KMS-11 (cell line): Measurements from ENCODE around the gene ICOS.

Source experiments
- H2AFZ ChIP-seq: fragments of 200-600 bp; sonication (generic); 2 replicates; pipeline ENCODE4 v1.6.1; 2016; ENCODE audit warnings: antibody characterized with exemption, mixed run types, low read depth
- H3K27ac ChIP-seq: fragments of 200-600 bp; sonication (generic); 2 replicates; pipeline ENCODE4 v1.6.1; 2016; ENCODE audit warnings: mild to moderate bottlenecking, mixed run types
- H3K27me3 ChIP-seq: fragments of 200-600 bp; sonication (generic); 2 replicates; pipeline ENCODE4 v1.6.1; 2017; ENCODE audit warnings: mild to moderate bottlenecking, low read depth, mixed run types, moderate library complexity; ENCODE audit not compliant: insufficient read depth
- H3K36me3 ChIP-seq: fragments of 200-600 bp; sonication (generic); 2 replicates; pipeline ENCODE4 v1.6.1; 2017; ENCODE audit warnings: mild to moderate bottlenecking, mixed run types; ENCODE audit not compliant: insufficient read depth
- H3K4me1 ChIP-seq: fragments of 200-600 bp; sonication (generic); 2 replicates; pipeline ENCODE4 v1.6.1; 2016; ENCODE audit warnings: mild to moderate bottlenecking, low read depth, mixed run types; ENCODE audit not compliant: poor library complexity, severe bottlenecking
- H3K4me2 ChIP-seq: fragments of 200-600 bp; sonication (generic); 2 replicates; pipeline ENCODE4 v1.7.0; 2016; ENCODE audit warnings: mild to moderate bottlenecking, mixed run types
- H3K4me3 ChIP-seq: fragments of 200-600 bp; sonication (generic); IDR thresholded peaks from 2 replicates; pipeline ENCODE4 v1.6.1; 2017; ENCODE audit warnings: low read depth, low read length, mixed read lengths; ENCODE audit not compliant: insufficient read depth
- H3K79me2 ChIP-seq: fragments of 200-600 bp; sonication (generic); 2 replicates; pipeline ENCODE4 v1.6.1; 2016; ENCODE audit warnings: low read depth, mixed run types; ENCODE audit not compliant: insufficient read depth
- H3K9ac ChIP-seq: fragments of 200-600 bp; sonication (generic); 2 replicates; pipeline ENCODE4 v1.6.1; 2016; ENCODE audit warnings: mild to moderate bottlenecking, mixed run types
- H4K20me1 ChIP-seq: fragments of 200-600 bp; sonication (generic); 2 replicates; pipeline ENCODE4 v1.6.1; 2016; ENCODE audit warnings: mild to moderate bottlenecking, mixed run types; ENCODE audit not compliant: insufficient read depth
- TF ChIP-seq, protein P1 (sequence below): fragments of 200-600 bp; sonication (generic); conservative IDR thresholded peaks from 2 replicates; pipeline ENCODE4 v1.6.1; 2017; ENCODE audit warnings: low read depth, mild to moderate bottlenecking, antibody characterized with exemption, low read length, moderate library complexity, mixed read lengths

Gene ICOS

GRCh38 chr2:203900253-203900652 is 36.3 kb upstream of the ICOS start:
- Histone ChIP-seq H2AFZ (no peak overlapping the region), H3K4me1 (peaks cover 33% of the 10 kb centered on the region), H3K4me2 (no peak overlapping the region), H3K36me3 (no peaks in the 10 kb centered on the region), H3K4me3 (no peak overlapping the region), H3K79me2 (no peaks in the 10 kb centered on the region), H3K27ac (no peak overlapping the region), H3K9ac (no peak overlapping the region), H4K20me1 (no peaks in the 10 kb centered on the region), H3K27me3 (no peaks in the 10 kb centered on the region)
- TF ChIP-seq, protein P1, sequence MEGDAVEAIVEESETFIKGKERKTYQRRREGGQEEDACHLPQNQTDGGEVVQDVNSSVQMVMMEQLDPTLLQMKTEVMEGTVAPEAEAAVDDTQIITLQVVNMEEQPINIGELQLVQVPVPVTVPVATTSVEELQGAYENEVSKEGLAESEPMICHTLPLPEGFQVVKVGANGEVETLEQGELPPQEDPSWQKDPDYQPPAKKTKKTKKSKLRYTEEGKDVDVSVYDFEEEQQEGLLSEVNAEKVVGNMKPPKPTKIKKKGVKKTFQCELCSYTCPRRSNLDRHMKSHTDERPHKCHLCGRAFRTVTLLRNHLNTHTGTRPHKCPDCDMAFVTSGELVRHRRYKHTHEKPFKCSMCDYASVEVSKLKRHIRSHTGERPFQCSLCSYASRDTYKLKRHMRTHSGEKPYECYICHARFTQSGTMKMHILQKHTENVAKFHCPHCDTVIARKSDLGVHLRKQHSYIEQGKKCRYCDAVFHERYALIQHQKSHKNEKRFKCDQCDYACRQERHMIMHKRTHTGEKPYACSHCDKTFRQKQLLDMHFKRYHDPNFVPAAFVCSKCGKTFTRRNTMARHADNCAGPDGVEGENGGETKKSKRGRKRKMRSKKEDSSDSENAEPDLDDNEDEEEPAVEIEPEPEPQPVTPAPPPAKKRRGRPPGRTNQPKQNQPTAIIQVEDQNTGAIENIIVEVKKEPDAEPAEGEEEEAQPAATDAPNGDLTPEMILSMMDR: no peak

GRCh38 chr2:203904022-203904421 is 32.5 kb upstream of the ICOS start:
- H3K4me1 ChIP-seq: peaks cover 18% of the 10 kb centered on the region
- H3K9ac ChIP-seq: no peak overlapping the region
- H3K79me2 ChIP-seq: peaks cover 3% of the 10 kb centered on the region; the same call in 1 of the 2 replicates
- H3K36me3 ChIP-seq: no peaks in the 10 kb centered on the region
- no peak overlapping the region for H3K4me2 ChIP-seq
- no peak overlapping the region for H2AFZ ChIP-seq
- no peak overlapping the region for H3K27ac ChIP-seq
- no peaks in the 10 kb centered on the region for H3K27me3 ChIP-seq
- H4K20me1 ChIP-seq: no peaks in the 10 kb centered on the region
- H3K4me3 ChIP-seq: no peak overlapping the region
- TF ChIP-seq, protein P1: no peak

DNA sequence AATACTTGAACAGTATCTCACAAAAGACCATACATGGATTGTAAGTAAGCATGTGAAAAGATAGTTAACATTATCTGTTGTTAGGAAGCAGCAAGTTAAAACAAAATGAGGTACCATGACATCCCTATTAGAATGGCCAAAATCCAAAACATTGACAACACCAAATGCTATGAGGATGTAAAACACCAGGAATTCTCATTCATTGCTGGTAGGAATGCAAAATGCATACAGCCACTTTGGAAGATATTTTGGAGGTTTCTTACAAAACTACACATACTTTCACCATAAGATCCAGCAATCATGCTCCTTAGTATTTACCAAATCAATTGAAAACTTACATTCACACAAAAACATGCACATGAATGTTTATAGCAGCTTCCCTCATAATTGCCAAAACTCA is 30.9 kb upstream of the ICOS start:
- H3K27ac ChIP-seq: no peak overlapping the region
- H3K36me3 ChIP-seq: no peaks in the 10 kb centered on the region
- no peaks in the 10 kb centered on the region for H4K20me1 ChIP-seq
- peaks cover 27% of the 10 kb centered on the region for H3K4me1 ChIP-seq
- no peak overlapping the region for H2AFZ ChIP-seq
- H3K9ac ChIP-seq: no peak overlapping the region
- H3K4me3 ChIP-seq: no peak overlapping the region
- H3K27me3 ChIP-seq: no peaks in the 10 kb centered on the region
- H3K4me2 ChIP-seq: no peak overlapping the region
- peaks cover 3% of the 10 kb centered on the region; the same call in 1 of the 2 replicates for H3K79me2 ChIP-seq
- TF ChIP-seq, protein P1: no peak

- Histone ChIP-seq H3K79me2 (peaks cover 3% of the 10 kb centered on the region; the same call in 1 of the 2 replicates), H3K27me3 (no peaks in the 10 kb centered on the region), H3K27ac (peak overlapping the region; percentile 64), H2AFZ (peak overlapping the region; percentile 67; the same call in 1 of the 2 replicates), H3K4me3 (no peak overlapping the region), H3K36me3 (no peaks in the 10 kb centered on the region), H3K4me1 (peaks cover 27% of the 10 kb centered on the region), H4K20me1 (no peaks in the 10 kb centered on the region), H3K9ac (no peak overlapping the region), H3K4me2 (peak overlapping the region; percentile 89; the same call in 1 of the 2 replicates)
- TF ChIP-seq, protein P1: no peak
Measured at GRCh38 chr2:203908066-203908796, 28.3 kb upstream of the ICOS start.
